PFSK-1 (cell line): ENCODE data around the gene SLC4A2.

Experiments used
- FOXP2 ChIP-seq: optimal IDR thresholded peaks from 2 replicates; pipeline ENCODE3; 2011; ENCODE audit warnings: borderline replicate concordance, control low read depth, inconsistent platforms; ENCODE audit not compliant: insufficient read depth; ENCODE audit errors: extremely low read length, extremely low read depth
- TF ChIP-seq, protein P1 (sequence below), 2 experiments: IDR thresholded peaks; 2 replicates each; pipeline versions ENCODE4 v1.6.1 to v1.8.0; 2011 to 2012; ENCODE audit warnings: low read depth in 2 of 2, low read length in 2 of 2, control low read depth in 1 of 2, inconsistent platforms in 1 of 2, mild to moderate bottlenecking in 1 of 2, moderate library complexity in 1 of 2; ENCODE audit not compliant: insufficient read depth in 1 of 2

DNA sequence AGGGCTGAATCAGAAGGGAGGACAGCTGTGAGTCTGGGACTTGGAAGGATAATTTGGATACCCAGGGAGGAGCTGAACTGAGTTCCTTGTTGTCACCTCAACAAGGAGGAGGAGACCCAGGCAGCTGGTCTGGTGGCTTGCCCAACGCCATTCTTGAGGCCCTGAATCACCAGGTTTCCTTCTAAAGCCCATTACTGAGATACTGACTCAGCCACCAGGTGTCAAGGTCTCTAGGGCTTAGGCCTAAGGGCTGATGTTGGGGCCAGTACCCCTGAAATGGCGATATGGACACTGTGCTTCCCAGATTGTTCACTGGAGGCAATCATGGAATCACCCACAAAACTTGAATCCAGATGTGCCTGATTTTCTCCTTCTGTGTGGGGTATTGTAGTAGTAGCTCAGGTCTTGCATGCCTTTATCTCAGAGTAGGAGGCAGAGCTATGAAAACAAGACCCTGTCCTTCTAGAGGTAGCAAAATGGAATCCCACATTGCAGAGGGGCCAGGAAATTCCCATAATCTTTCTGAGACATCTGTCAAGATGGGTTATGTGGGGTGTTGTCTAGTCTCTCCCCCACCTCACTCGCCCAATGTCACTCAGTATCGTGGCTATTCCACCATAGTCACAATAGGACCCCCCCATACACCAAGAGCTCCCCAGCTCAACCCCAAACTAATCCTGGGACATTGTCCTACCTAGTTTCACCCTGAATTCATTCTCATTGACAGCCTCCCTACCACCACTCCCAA, 33.3 kb upstream of the SLC4A2 start:
- TF ChIP-seq FOXP2 = no peak
- TF ChIP-seq, protein P1, sequence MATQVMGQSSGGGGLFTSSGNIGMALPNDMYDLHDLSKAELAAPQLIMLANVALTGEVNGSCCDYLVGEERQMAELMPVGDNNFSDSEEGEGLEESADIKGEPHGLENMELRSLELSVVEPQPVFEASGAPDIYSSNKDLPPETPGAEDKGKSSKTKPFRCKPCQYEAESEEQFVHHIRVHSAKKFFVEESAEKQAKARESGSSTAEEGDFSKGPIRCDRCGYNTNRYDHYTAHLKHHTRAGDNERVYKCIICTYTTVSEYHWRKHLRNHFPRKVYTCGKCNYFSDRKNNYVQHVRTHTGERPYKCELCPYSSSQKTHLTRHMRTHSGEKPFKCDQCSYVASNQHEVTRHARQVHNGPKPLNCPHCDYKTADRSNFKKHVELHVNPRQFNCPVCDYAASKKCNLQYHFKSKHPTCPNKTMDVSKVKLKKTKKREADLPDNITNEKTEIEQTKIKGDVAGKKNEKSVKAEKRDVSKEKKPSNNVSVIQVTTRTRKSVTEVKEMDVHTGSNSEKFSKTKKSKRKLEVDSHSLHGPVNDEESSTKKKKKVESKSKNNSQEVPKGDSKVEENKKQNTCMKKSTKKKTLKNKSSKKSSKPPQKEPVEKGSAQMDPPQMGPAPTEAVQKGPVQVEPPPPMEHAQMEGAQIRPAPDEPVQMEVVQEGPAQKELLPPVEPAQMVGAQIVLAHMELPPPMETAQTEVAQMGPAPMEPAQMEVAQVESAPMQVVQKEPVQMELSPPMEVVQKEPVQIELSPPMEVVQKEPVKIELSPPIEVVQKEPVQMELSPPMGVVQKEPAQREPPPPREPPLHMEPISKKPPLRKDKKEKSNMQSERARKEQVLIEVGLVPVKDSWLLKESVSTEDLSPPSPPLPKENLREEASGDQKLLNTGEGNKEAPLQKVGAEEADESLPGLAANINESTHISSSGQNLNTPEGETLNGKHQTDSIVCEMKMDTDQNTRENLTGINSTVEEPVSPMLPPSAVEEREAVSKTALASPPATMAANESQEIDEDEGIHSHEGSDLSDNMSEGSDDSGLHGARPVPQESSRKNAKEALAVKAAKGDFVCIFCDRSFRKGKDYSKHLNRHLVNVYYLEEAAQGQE (IDR thresholded peaks at IDR 0.05; ENCODE audit: insufficient read depth in 1 of 2, low read depth in 2 of 2, low read length in 2 of 2) = no peak
